HG02623 (cell line): ENCODE measurements around the gene RPS6KA2.
"Not testable (repeated sequence)": the region's sequence is repeated elsewhere in the genome, so short reads cannot be mapped to it uniquely, and the experiment has no call there.

Source experiments
- ATAC-seq: cut with Tn5 transposase; IDR thresholded peaks from one replicate; pipeline ENCODE4 v1.9.1; 2021; ENCODE audit warnings: moderate library complexity; ENCODE audit not compliant: unreplicated experiment

RPS6KA2 gene

DNA sequence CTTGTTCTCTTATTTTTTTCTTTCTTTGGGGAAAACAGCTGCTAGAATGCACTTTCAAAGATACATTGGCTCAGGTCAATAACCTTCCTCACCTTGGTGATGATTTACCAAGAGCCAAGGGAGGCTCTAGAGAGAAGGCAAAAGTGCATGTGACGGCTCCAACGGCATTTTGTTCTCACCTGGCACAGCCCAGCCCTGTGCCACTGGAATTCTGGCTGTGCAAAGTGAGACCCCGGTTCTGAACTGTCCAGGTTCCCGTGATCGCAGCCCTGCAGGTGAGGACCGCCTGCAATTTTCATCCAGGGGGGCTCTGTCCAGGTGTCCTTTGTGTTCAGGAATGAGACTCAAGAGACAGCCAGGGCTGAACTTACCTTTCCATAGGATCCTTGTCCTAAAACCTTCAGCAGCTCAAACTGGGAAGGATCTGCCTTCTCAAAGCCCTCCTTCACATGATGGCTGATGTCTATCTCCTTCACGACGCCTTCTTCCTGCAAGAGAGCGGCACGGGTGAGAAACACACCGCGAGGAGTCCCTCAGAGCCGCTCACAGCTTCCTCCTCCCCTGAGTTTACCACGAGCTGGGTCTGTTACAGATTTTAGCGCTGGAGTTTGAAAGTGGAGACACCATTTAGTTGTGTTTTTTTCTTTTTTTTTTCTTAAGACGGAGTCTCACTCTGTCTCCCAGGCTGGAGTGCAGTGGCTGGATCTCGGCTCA, 88.6 kb downstream of the RPS6KA2 start:
- ATAC-seq: no peak

DNA sequence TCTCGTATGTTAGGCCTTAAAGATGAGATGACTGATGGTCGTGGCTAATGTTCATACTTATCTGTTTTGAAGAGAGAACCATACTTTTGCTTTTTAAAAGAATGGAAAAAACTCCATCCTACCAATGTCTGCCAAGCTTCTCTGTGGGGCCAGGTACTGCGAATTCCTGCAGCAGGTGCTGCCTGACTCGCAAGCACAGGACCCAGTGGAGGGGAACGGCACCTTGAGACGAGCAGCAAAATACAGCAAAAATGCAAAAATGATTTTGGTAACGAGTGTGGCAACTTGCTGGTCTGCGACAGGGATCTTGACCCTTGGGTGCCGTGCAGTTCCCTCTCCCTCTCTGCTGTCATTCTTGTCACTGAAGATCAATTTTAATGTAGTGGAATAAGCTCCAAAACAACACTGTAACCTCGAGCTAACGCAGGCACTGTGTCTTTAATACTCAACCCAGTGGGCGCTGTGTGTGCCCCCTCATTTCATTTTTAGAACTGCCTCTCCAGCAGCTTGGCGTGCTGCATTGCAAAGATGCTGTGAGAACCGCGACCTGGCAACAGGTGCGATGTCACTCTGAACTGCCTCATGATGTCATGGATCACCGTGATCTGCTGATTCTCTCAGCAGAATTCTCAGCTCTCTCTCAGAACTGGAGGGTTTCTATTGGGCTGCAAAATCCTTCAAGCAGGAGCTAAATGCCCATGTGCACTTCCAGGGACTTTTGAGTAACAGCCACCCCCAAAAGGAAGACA, 92.2 kb downstream of the RPS6KA2 start:
- ATAC-seq: no peak

DNA sequence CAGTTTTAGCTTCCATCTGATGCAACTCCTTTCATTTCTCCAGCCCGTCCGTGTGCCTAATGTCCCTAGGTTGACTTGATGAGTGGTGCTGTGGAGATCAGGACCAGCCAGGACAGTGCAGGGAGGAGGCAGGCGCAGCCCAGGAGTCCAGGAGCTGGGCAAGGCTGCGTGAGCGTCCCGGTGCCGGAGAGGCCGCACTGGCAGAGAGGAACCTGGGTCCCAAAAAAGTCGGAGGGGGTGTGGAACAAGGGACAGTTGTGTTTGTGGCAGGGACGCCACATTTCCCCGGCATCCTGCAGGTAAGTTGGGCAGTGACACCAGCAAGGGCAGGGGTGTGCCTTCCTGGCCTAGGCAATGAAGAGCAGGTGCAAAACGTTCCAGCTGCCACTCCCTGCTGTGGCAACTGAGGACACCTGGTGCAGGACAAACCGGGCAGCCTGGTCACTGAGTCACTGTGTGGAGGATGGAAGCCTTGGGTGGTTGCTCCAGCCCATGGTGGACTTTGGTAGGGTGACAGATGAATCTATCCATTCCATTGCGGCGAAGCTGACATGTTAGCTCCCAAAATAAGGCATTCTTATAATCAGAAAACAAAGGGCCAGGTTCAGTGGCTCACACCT, 93.7 kb downstream of the RPS6KA2 start:
- no peak for ATAC-seq

DNA sequence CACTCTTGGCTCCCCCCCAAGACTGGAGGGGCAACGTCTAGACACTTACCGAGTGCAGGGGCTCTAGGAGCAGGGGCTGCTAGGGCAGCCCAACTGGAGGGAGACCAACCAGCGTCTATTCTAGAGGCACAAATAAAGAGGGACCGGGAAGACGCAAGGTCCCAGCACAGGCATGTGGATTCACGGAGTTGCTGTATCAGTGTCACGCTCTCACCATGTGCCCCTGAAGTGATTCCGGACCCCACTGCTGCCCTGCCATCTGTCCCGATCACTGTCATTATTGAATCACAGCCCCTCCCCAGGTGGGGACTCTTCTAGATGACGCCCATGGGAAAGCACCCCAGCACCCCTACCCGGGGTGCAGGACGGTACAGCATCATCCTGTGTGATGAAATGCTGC, 94.7 kb downstream of the RPS6KA2 start:
- no peak for ATAC-seq

DNA sequence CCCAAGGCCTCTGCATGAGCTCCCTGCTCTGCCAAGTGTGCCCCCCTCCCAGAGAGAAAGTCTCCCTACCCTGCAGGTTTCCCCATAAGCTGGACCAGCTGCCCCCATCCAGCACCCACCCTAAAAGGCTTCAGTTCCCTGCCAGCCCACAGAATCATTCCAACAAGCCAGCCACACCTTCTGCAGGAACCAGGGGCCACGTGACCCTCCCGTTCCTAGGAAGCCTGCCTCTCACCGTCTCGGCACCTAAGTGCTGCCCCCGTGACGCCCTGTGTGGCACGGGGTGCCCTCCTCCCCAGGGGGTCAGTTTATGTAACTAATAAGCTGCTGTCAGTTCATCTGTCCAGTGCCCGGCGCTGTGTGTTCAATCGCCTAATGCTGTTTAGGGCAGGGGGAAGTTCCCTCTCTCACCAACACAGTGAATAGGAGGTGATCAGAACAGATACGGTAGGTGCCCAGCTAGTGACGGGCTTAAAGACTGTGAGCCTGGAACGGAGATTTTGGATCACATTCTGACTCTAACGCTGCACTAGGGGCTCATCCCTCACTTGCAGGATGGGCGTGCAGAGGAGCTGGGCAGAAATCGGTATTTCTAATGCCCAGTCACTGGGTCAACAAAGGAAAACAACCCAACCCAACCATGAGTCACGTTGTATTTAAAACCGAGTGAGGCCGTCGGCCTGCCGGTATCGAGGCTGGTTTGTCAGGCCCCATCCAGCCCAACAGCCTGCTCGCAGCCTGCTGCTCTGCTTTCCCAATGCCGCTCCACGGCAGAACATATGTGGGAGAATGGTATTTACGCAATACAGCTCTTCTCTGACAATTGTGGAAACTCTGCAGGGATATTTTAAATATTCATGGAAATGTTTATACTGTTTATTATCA, 96.6 kb downstream of the RPS6KA2 start:
- no peak for ATAC-seq

DNA sequence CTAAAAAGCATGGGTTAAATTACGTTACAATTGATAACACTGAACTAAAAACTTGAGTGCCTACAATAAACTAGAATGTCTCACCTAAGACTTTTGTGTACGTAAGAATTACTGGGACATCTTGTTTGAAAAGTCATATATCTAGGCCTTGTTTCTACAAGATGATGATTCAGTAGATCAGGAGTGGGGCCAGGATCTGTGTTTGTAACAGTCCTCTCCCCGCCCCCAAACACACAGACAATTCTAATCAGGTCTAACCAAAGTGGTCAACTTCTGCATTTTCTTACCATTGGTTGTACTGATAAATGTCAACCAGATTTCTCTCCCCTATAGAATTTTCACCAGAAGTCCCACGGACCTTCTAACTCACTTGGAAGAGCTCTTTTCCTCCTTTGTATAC, 97.5 kb downstream of the RPS6KA2 start:
- no peak for ATAC-seq

DNA sequence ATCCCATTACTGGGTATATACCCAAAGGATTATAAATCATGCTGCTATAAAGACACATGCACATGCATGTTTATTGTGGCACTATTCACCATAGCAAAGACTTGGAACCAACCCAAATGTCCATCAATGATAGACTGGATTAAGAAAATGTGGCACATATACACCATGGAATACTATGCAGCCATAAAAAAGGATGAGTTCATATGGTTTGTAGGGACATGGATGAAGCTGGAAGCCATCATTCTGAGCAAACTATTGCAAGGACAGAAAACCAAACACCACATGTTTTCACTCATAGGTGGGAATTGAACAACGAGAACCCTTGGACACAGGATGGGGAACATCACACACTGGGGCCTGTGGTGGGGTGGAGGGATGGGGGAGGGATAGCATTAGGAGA, 98.0 kb downstream of the RPS6KA2 start:
- not testable (repeated sequence) for ATAC-seq

DNA sequence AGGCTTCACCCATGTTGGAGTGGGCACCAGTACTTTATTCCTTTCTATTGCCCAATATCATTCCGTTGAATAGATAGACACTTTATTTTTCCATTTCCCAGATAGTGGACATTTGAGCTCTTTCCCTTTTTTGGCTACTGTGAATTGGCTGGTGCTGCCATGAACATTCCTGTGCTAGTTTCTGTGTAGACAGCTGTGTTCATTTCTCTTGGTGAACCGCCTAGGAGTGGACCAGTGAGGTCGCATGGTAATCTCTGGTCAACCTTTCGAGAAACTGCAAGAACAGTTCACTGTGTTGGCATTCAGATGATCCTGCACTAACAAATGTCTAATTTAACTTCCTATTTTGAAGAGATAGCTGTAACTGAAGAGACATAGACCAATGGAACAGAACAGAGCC, 99.2 kb downstream of the RPS6KA2 start:
- ATAC-seq: no peak

DNA sequence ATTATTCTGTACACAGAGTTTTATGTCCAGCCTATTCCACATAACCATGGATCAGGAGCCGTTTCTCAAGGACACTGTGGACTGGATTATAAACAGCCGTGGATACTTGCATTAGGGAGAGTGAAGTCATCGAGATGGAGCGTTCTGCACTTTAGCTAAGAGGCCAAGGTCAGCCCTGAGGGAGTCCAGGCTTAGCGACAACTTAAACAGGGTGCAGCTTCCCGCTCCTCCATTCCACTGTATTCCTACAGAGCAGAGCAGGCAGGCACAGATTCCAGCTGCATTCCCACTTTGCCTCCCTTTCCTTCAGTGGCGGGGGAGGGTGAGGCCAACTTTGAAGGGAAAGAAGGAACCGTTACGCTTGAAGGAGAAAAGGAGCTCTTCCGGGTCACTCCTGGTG, 100.1 kb downstream of the RPS6KA2 start:
- no peak for ATAC-seq

DNA sequence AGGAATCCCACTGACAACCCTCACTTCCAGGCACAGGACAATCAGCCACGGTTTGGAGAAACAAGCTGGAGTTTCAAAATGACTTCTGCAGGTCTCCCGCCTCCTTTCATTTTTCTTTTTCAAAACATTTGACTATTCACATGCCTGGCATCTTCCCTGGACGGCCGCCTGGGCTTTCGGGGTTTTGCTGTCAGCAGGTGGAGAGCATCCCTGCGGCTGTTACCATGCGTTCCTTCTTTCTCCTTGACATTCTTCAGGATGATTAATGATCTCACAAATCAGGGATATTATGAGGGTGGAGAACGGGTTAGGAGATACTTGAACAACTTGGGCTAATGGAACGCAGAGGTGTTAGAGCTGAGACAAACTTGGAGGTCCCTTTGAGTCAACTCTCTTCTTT, 101.5 kb downstream of the RPS6KA2 start:
- no peak for ATAC-seq

DNA sequence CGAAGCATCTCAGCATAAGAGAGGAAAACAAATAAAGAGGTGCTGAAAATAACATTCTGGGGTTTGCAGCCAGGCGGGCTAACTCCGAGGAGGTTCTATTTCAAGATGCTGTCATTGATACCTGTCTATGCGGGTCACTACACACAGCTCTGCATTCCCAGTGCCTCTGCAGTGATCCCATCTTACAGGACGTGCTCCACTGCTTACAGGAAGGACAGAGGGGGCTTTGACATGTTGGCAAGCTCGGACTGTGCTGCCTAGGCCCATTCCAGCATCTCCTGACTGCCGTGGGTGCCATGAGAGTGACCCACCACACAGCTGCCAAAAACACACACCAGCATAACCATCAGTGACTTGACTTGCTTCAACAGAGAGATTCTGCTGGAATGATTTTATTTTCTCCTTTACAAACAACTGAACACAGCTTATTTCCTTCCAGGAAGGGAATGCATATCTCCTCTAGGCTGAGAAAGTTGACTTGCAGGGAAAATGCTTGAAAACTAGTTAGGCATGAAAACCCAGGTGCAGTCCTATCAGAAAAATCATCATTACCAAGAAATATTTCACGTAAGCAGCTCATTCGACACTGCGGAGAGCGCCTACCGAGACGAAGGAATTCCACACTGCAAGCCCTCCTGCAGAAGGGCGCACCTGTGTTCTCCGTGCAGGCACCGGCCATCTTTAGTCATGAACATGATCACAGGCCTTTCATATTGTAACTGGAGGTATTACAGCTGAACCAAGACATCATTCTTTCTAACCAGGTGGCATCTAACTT, 103.1 kb downstream of the RPS6KA2 start:
- ATAC-seq: no peak

DNA sequence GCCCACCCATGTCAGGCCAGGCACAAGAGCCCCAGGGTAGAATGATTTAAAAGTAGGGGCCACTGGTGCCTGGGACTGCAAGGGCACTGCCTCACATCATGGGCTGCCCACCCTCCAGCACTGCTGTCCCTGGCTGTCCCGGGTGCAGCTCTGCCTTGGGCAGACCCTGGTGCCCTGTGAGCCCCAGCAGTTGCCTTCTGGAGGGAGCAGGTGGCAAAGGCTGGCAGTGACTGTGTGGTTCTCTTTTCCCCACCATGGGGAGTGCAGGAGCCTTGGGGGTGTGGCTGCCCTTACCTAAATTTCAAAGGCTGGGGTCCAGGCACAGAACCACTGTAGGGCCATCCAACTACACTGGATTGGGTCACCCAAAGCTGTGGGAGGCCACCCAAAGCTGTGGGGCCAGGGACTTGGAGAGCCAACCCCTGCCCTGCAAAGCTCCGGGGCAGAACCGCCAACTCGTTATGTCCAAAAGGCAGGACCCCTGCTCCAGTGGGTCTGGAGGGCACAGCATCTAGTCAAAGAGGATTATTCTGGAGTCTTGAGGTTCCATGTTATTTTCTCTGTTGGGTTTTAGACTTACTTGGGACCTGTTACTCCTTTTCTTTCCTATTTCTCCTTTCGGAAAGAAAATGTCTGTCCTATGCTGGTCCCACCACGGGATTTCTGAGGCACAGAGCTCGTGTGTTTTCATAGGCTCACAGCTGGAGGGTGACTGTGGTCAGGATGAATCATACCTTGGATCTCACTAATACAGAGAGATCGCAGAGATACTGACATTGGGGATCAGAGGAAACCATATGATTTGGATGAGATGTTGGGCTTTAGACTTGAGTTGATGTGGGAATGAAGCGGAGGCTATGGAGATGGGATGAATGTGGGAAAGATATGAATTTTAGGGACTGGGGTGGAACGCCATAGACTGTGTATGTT, 105.9 kb downstream of the RPS6KA2 start:
- no peak for ATAC-seq

DNA sequence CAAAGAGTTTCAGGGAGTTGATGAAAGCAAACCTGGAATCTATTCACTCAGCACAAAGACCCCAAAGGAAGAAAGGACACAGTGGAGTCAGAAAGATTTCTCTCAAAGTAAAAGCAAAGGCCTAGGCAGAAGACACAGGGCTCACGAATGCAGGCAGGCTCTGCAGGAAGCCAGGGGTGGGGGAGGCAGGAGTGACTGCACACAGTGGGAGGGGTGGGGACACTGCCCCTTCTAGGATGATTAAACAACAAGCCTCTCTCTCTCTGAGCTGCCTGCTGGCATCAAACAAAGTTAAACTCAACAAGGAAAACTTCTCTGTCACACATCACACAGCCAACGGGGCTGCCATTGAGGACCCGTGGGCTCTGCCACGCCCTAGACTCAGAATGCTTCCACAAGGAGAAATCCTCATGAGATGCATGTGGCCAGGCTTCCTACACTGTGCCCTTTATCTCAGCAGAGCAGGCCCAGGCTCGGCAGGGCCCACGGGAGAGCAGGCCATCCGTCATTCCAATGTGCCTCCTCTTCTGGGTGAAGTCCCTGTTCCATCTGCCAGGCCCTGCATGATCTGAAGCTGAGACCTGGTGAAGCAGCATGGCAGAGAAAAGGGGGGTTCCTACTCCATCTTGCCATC, 110.7 kb downstream of the RPS6KA2 start:
- ATAC-seq: no peak

DNA sequence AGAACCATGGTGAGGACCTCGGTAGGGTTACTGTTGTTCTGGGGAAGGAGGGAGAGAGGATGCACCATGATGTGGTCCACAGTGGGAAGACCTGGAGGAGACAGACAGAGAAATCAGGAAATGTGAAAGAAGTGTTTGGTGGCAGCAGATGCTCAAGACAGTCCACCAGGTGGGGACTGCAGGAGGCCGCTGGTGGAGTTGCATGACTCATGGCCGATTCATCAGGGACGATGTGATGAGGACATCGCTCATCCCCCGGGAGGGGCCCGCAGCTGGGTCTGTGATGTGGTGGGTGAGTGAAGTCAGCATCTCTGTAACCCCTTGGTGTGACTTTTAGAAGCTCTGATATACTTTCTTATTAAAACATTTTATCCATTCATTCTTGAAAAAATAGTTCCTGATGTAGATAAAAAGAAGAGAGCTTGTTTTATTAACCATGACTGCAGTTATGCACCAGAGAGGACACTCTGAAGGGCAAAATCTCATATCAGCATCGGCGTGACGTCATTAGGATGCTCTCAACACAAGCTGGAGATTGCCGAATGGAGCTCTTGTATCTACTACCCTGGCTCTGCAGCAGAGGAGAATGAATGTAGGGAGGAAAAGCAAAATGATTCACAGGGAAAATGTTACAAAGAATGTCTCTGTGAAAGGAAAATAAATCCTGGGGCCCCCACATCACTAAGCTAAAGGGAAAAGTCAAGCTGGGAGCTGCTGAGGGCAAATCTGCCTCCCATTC, 111.8 kb downstream of the RPS6KA2 start:
- no peak for ATAC-seq

DNA sequence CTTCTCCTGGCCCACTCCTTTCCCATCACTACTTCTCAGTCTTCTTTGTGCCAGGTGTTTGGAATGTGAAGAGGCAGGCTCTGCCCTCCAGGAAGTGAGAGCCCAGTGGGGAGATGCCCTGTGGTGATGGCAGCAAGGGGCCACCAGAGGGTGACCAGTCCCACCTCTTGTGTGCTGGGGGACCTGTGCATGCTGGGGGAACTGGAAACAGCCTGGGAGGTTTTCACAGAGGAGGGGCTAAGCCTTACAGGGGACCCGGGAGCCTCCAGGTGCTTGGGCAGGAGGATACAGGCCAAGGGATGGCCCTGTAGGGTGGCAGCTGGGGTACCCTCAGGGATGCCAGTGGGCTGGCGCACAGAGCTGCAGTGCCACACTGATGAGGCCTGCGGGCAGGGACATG, 112.9 kb downstream of the RPS6KA2 start:
- ATAC-seq: no peak

DNA sequence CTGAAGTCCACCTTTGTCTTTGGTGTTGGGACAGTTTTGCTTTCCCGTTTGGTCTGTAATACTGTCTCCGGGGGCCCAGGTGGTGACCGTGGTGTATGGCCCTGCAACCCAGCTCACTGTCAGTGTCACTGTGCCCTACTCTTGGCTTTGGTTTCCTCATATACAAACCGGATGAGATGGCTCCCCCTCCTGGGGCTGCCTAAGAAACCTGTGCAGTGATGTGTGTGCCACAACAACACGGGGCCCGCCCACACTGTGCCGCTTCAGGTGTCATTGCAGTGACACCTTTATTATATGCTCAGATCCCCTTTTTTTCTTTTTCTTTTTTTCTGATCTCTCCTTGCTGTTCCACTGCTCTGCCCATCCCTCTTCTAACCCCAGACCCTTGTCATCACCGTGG, 114.5 kb downstream of the RPS6KA2 start:
- peak; percentile 89 for ATAC-seq

DNA sequence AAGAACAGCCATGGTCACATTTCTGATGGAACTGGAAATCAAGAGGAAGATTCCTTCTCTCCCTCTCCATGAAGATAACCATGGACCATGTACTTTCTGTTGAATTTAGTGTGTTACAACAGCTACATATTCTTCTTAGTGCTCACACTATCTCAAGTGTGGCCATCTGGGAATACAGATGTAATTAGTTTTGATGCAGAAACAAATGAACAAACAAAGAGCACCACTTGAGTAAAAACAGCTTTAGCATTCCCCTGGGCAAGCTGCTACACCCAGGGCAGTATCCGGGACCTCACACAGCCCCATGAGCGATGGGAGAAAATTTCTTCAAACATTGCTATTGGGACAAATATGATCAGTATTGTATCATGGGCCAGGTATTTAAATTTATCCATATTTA, 115.7 kb downstream of the RPS6KA2 start:
- no peak for ATAC-seq

DNA sequence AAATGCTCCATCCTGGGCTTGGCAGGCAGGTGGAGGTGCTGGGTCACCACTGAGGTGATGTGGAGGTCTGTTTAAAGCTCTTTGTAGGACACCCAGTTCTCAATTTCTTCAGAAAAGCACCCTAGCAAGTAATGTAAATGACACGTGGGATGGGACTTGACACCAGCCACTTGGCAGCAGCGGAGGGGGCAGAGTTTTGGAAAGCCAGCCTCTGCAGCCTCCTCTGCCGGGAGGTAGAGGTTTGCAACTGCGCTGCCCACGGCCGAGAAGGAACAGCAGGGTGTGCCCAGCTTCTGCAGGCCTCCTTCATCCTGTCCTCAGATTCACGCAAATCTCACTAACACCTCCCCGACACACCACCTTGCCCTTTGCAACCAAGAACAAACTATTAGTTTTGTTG, 117.9 kb downstream of the RPS6KA2 start:
- ATAC-seq: no peak
